ENCODE results near the gene DDX28. TPM values are rescaled to one million over a fixed set of nuclear protein-coding genes. Genes with fewer than 3 reads are reported as not detected.

Gene DDX28
- total and polyA plus RNA-seq, 10 of the 15 experiments (the other 5 are each of a cell fraction or from before 2014, with no cell fraction given), result 3.6 to 40.4 (median 20.0) TPM

DNA sequence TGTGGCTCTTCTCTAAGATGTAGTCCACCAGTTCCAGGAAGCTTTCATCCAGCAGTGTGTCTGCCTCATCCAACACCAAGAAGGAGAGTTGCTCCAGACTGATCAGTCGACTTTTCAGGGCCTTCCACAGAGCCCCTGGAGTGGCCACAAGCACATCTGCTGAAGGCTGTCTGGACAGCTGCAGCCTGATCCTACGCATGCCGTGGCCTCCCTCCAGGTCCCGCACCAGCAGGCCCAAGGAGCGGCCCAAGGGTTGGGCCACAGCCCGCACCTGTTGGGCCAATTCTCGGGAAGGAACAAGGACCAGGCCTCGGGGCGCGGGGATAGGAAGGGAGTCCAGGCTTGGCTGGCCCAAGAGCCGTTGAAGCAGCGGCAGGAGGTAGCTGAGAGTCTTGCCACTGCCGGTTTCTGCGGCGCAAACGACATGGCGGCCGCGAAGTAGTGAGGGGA lies 729 bp downstream of the DDX28 start:
- in situ Hi-C loops (cut with MboI), result no loop called here
- H3K4me1 ChIP-seq (ENCODE audit: control insufficient read depth, insufficient read depth, low read length), result peaks cover 11% of the 10 kb centered on the region
- ATAC-seq, result peak; percentile 48
- no peaks in the 10 kb centered on the region for H3K9me3 ChIP-seq (replicated peaks; ENCODE audit: control insufficient read depth, insufficient read depth, low read length)
- H4K20me1 ChIP-seq (ENCODE audit: control insufficient read depth, insufficient read depth), result no peaks in the 10 kb centered on the region
- BruUV-seq (replicated peaks), result no TSS peak
- CTCF ChIA-PET, result interaction anchor here (0.7 to 2.5 kb wide), 11 partner anchors 15 to 350 kb away, joined by 3 to 13 read pairs (median 4); no protein-coding TSS in a partner anchor
- H3K27ac ChIP-seq (ENCODE audit: control insufficient read depth, insufficient read depth), result peak overlapping the region; percentile 87
- H3K4me3 ChIP-seq, result peak overlapping the region; percentile 99
- DNase-seq (ENCODE audit: low read depth, low spot score), result no peak
- peaks cover 0 to 15% of the 10 kb centered on the region in 2 experiments; a peak in 2 of 4 replicates for H3K36me3 ChIP-seq (ENCODE audit: control insufficient read depth in 2 of 2, insufficient read depth in 2 of 2, low read length in 1 of 2)
- FAIRE-seq, result no peak
- H3K27me3 ChIP-seq (replicated peaks in 1 of 2; ENCODE audit: control insufficient read depth in 2 of 2, insufficient read depth in 2 of 2, low read length in 1 of 2), result no peaks in the 10 kb centered on the region
- POLR2A ChIA-PET, result interaction anchor here (0.8 to 1.4 kb wide), 7 partner anchors 9 to 149 kb away, joined by 3 to 5 read pairs (median 4); partner anchors contain the start of gene EDC4
- H3K79me2 ChIP-seq (ENCODE audit: control insufficient read depth, insufficient read depth, low read length), result peaks cover 34% of the 10 kb centered on the region
- RAD21 ChIA-PET (ENCODE audit: unreplicated experiment), result interaction anchor here (0.9 to 2.7 kb wide), 5 partner anchors 18 to 86 kb away, joined by 3 to 10 read pairs (median 3); no protein-coding TSS in a partner anchor
- SMC1A ChIA-PET (ENCODE audit: uncharacterized antibody, unreplicated experiment), result interaction anchor here (0.7 to 1.1 kb wide), 3 partner anchors 14 to 130 kb away, joined by 3 read pairs; no protein-coding TSS in a partner anchor
- peak overlapping the region; percentile 92 for H2AFZ ChIP-seq (ENCODE audit: control insufficient read depth, low read depth, low read length)
- peak overlapping the region; percentile 84 for H3K4me2 ChIP-seq (ENCODE audit: control insufficient read depth, insufficient read depth)
- TF ChIP-seq MYC (IDR thresholded peaks at IDR 0.05; ENCODE audit: insufficient read depth, insufficient read length, insufficient replicate concordance, low read length, severe bottlenecking) (no peak), NFYA (IDR thresholded peaks at IDR 0.05; ENCODE audit: borderline replicate concordance, low read depth, low read length) (no peak), EGR1 (IDR thresholded peaks at IDR 0.05; ENCODE audit: borderline replicate concordance in 1 of 2, low read depth in 2 of 2, low read length in 2 of 2) (0 out of 3 replicates have a peak, but pooled peaks of 1 of the 2 experiments have one; percentile 2), POLR2AphosphoS5 (IDR thresholded peaks at IDR 0.05; ENCODE audit: low read length) (no peak), PML (IDR thresholded peaks at IDR 0.05; ENCODE audit: low read length) (no peak), JUND (IDR thresholded peaks at IDR 0.05; ENCODE audit: low read depth, low read length) (no peak), PAX5 (IDR thresholded peaks at IDR 0.05; ENCODE audit: borderline replicate concordance, low read depth, low read length) (no peak), STAT1 (conservative IDR thresholded peaks at IDR 0.05) (no peak), YY1 (IDR thresholded peaks at IDR 0.05; ENCODE audit: low read depth, low read length) (0 out of 2 replicates have a peak, but pooled peaks have one; percentile 39), CBFB (IDR thresholded peaks at IDR 0.05; ENCODE audit: low read depth) (no peak), ETV6 (conservative IDR thresholded peaks at IDR 0.05 in 1 of 2, IDR thresholded peaks at IDR 0.05 in 1 of 2; ENCODE audit: borderline replicate concordance in 1 of 2, low read depth in 1 of 2) (no peak), BACH1 (IDR thresholded peaks at IDR 0.05; ENCODE audit: borderline replicate concordance) (no peak), SMAD5 (IDR thresholded peaks at IDR 0.05; ENCODE audit: low read depth) (no peak), NBN (IDR thresholded peaks at IDR 0.05) (no peak)
- TF ChIP-seq, protein P1, sequence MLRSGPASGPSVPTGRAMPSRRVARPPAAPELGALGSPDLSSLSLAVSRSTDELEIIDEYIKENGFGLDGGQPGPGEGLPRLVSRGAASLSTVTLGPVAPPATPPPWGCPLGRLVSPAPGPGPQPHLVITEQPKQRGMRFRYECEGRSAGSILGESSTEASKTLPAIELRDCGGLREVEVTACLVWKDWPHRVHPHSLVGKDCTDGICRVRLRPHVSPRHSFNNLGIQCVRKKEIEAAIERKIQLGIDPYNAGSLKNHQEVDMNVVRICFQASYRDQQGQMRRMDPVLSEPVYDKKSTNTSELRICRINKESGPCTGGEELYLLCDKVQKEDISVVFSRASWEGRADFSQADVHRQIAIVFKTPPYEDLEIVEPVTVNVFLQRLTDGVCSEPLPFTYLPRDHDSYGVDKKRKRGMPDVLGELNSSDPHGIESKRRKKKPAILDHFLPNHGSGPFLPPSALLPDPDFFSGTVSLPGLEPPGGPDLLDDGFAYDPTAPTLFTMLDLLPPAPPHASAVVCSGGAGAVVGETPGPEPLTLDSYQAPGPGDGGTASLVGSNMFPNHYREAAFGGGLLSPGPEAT (IDR thresholded peaks at IDR 0.05; ENCODE audit: low read depth), result no peak
- peak overlapping the region; percentile 99 for H3K9ac ChIP-seq (ENCODE audit: control insufficient read depth, insufficient read depth, low read length)
- WGBS (ENCODE audit: insufficient coverage, insufficient replicate concordance, low lambda C conversion rate, missing lambda C conversion rate), result 21% methylated on average over 19 of the region's 19 CpGs
- intact Hi-C loops (cut with micrococcal nuclease; ENCODE audit: unreplicated experiment), result no loop called here

Data from GM12878 (cell line).